ENCODE results near the gene CEBPA. TPM values are rescaled to one million over a fixed set of nuclear protein-coding genes. Genes with fewer than 3 reads are reported as not detected.

CEBPA gene
- polyA plus RNA-seq, 3 donors, result 33.6 to 335 (median 60.3) TPM

- H3K27ac ChIP-seq (ENCODE audit: low read depth, low read length), result no peak overlapping the region
- WGBS, 3 donors, result 58 to 85% (median 83%) methylated on average over 13 of the region's 13 CpGs
Measured at GRCh38 chr19:33294058-33294798, 8.1 kb downstream of the CEBPA start.

GRCh38 chr19:33293255-33294057 lies 8.9 kb downstream of the CEBPA start:
- H3K27ac ChIP-seq (ENCODE audit: low read depth, low read length), result no peak overlapping the region

GRCh38 chr19:33292595-33293254 lies 9.6 kb downstream of the CEBPA start:
- H3K27ac ChIP-seq (ENCODE audit: low read depth, low read length), result no peak overlapping the region
- 43 to 64% (median 46%) methylated on average over 16 of the region's 16 CpGs for WGBS, 3 donors

More at GRCh38 chr19:33293255-33294057, 8.9 kb downstream of the CEBPA start:
- WGBS, 3 donors, result 26 to 33% (median 32%) methylated on average over 22 of the region's 22 CpGs

- no peak overlapping the region for H3K27ac ChIP-seq (ENCODE audit: low read depth, low read length)
- WGBS, 3 donors, result 81 to 90% (median 82%) methylated on average over 15 of the region's 15 CpGs
Measured at GRCh38 chr19:33291623-33292534, 10.5 kb downstream of the CEBPA start.

GRCh38 chr19:33290956-33291622 lies 11.2 kb downstream of the CEBPA start:
- 82 to 87% (median 87%) methylated on average over 13 to 14 of the region's 14 CpGs for WGBS, 3 donors
- H3K27ac ChIP-seq (ENCODE audit: low read depth, low read length), result no peak overlapping the region

GRCh38 chr19:33290082-33290815 lies 12.1 kb downstream of the CEBPA start:
- 68 to 82% (median 74%) methylated on average over 11 of the region's 11 CpGs for WGBS, 3 donors
- no peak overlapping the region for H3K27ac ChIP-seq (ENCODE audit: low read depth, low read length)

- H3K27ac ChIP-seq (ENCODE audit: low read depth, low read length), result no peak overlapping the region
Measured at GRCh38 chr19:33289261-33289660, 13.1 kb downstream of the CEBPA start.

GRCh38 chr19:33288666-33289065 lies 13.7 kb downstream of the CEBPA start:
- H3K27ac ChIP-seq (ENCODE audit: low read depth, low read length), result no peak overlapping the region

GRCh38 chr19:33287927-33288326 lies 14.4 kb downstream of the CEBPA start:
- H3K27ac ChIP-seq (ENCODE audit: low read depth, low read length), result no peak overlapping the region

More at GRCh38 chr19:33288666-33289065, 13.7 kb downstream of the CEBPA start:
- WGBS, 3 donors, result 57 to 93% (median 91%) methylated on average over 1 of the region's 1 CpG

- H3K27ac ChIP-seq (ENCODE audit: low read depth, low read length), result no peak overlapping the region
- 79 to 91% (median 80%) methylated on average over 4 of the region's 4 CpGs for WGBS, 3 donors
Measured at GRCh38 chr19:33287438-33287837, 14.9 kb downstream of the CEBPA start.

- 45 to 88% (median 55%) methylated on average over 11 to 13 of the region's 13 CpGs for WGBS, 3 donors
- H3K27ac ChIP-seq (ENCODE audit: low read depth, low read length), result no peak overlapping the region
Measured at GRCh38 chr19:33286899-33287298, 15.4 kb downstream of the CEBPA start.

GRCh38 chr19:33285441-33285927 lies 16.9 kb downstream of the CEBPA start:
- H3K27ac ChIP-seq (ENCODE audit: low read depth, low read length), result no peak overlapping the region
- WGBS, 3 donors, result 58 to 69% (median 65%) methylated on average over 9 of the region's 9 CpGs

- no peak overlapping the region for H3K27ac ChIP-seq (ENCODE audit: low read depth, low read length)
- 79 to 84% (median 79%) methylated on average over 7 of the region's 7 CpGs for WGBS, 3 donors
Measured at GRCh38 chr19:33284756-33285155, 17.6 kb downstream of the CEBPA start.

GRCh38 chr19:33284146-33284643 lies 18.1 kb downstream of the CEBPA start:
- 92 to 94% (median 92%) methylated on average over 12 of the region's 12 CpGs for WGBS, 3 donors
- no peak overlapping the region for H3K27ac ChIP-seq (ENCODE audit: low read depth, low read length)

- WGBS, 3 donors, result 85 to 95% (median 86%) methylated on average over 6 of the region's 6 CpGs
- H3K27ac ChIP-seq (ENCODE audit: low read depth, low read length), result no peak overlapping the region
Measured at GRCh38 chr19:33283589-33283988, 18.7 kb downstream of the CEBPA start.

GRCh38 chr19:33282036-33282671 lies 20.2 kb downstream of the CEBPA start:
- no peak overlapping the region for H3K27ac ChIP-seq (ENCODE audit: low read depth, low read length)
- 55 to 82% (median 61%) methylated on average over 14 of the region's 14 CpGs for WGBS, 3 donors
